IMR-90 (cell line): ENCODE measurements around the gene GSG1L.

Experiments used
- BHLHE40 ChIP-seq: fragments of 150-350 bp; IDR thresholded peaks from 2 replicates; pipeline ENCODE4 v1.6.1; 2016; ENCODE audit warnings: mild to moderate bottlenecking, low read depth, low read length
- CEBPB ChIP-seq: IDR thresholded peaks from 2 replicates; pipeline ENCODE4 v1.6.1; 2012; ENCODE audit warnings: low read depth, low read length, improper control_type of control experiment
- CHD1 ChIP-seq: IDR thresholded peaks from 2 replicates; pipeline ENCODE4 v1.6.1; 2012; ENCODE audit warnings: low read depth, low read length, improper control_type of control experiment
- FOS ChIP-seq: fragments of 150-350 bp; IDR thresholded peaks from 2 replicates; pipeline ENCODE4 v1.6.1; 2016; ENCODE audit warnings: low read depth, low read length
- MAFK ChIP-seq: IDR thresholded peaks from 2 replicates; pipeline ENCODE4 v1.6.1; 2012; ENCODE audit warnings: low read depth, low read length, improper control_type of control experiment
- MXI1 ChIP-seq: IDR thresholded peaks from 2 replicates; pipeline ENCODE4 v1.6.1; 2012; ENCODE audit warnings: low read depth, mild to moderate bottlenecking, low read length, moderate library complexity, borderline replicate concordance
- POLR2A ChIP-seq: IDR thresholded peaks from 2 replicates; pipeline ENCODE4 v1.6.1; 2012; ENCODE audit warnings: mild to moderate bottlenecking, low read depth, low read length
- RAD21 ChIP-seq: IDR thresholded peaks from 2 replicates; pipeline ENCODE4 v1.6.1; 2012; ENCODE audit warnings: low read length, improper control_type of control experiment
- RCOR1 ChIP-seq: IDR thresholded peaks from 2 replicates; pipeline ENCODE4 v1.6.1; 2012; ENCODE audit warnings: mild to moderate bottlenecking, low read length, improper control_type of control experiment; ENCODE audit not compliant: insufficient replicate concordance
- RFX5 ChIP-seq: IDR thresholded peaks from 2 replicates; pipeline ENCODE4 v1.8.0; 2012; ENCODE audit warnings: low read depth, mild to moderate bottlenecking, low read length, moderate library complexity
- SMC3 ChIP-seq: fragments of 150-350 bp; IDR thresholded peaks from 2 replicates; pipeline ENCODE4 v1.6.1; 2016; ENCODE audit warnings: low read depth, mild to moderate bottlenecking, antibody characterized with exemption, low read length, moderate library complexity
- TF ChIP-seq, protein P1 (sequence below): conservative IDR thresholded peaks from 2 replicates; pipeline ENCODE4 v1.5.1; 2012; ENCODE audit warnings: mild to moderate bottlenecking, low read depth, low read length, improper control_type of control experiment
- TF ChIP-seq, protein P2 (sequence below): fragments of 150-350 bp; IDR thresholded peaks from 2 replicates; pipeline ENCODE4 v1.6.1; 2017; ENCODE audit warnings: mild to moderate bottlenecking, antibody characterized with exemption, low read length, low read depth

DNA sequence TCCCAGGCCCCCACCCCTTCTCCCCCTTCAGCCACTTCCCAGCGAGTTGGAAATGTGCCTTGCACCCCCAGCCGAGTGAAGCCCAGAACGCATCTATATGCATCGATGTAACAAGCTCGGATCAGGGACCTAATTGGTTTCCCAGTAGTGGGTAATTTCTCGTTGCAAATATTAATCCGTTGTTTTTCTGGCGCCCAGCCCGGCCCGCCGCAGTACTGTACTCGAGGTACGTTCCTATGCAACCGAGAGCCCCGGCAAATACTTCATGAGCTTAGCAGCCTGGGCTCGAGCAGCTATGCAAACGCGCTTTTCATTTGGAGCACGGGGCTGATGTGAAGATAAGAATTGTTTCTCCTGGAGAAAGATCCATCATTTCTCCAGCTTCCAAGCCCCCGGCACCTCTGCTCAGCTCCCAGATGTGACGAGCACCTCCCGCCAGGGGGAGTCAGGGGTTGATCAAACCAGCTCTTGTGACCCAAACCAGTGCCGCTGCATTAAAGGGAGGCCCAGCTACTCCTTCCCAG is 283.8 kb downstream of the GSG1L start:
- TF ChIP-seq, protein P1, sequence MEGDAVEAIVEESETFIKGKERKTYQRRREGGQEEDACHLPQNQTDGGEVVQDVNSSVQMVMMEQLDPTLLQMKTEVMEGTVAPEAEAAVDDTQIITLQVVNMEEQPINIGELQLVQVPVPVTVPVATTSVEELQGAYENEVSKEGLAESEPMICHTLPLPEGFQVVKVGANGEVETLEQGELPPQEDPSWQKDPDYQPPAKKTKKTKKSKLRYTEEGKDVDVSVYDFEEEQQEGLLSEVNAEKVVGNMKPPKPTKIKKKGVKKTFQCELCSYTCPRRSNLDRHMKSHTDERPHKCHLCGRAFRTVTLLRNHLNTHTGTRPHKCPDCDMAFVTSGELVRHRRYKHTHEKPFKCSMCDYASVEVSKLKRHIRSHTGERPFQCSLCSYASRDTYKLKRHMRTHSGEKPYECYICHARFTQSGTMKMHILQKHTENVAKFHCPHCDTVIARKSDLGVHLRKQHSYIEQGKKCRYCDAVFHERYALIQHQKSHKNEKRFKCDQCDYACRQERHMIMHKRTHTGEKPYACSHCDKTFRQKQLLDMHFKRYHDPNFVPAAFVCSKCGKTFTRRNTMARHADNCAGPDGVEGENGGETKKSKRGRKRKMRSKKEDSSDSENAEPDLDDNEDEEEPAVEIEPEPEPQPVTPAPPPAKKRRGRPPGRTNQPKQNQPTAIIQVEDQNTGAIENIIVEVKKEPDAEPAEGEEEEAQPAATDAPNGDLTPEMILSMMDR, result peak; percentile 53
- TF ChIP-seq RAD21 (peak; percentile 53), POLR2A (no peak), SMC3 (peak; percentile 57), MXI1 (no peak), RFX5 (no peak), BHLHE40 (no peak), CHD1 (no peak), MAFK (no peak), FOS (no peak), CEBPB (no peak), RCOR1 (no peak)
- TF ChIP-seq, protein P2, sequence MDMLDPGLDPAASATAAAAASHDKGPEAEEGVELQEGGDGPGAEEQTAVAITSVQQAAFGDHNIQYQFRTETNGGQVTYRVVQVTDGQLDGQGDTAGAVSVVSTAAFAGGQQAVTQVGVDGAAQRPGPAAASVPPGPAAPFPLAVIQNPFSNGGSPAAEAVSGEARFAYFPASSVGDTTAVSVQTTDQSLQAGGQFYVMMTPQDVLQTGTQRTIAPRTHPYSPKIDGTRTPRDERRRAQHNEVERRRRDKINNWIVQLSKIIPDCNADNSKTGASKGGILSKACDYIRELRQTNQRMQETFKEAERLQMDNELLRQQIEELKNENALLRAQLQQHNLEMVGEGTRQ, result no peak
